ENCODE measurements around the gene SGSM2.

Gene SGSM2

GRCh38 chr17:2365132-2365531, 27.8 kb downstream of the SGSM2 start:
- no peaks in the 10 kb centered on the region for H3K9me3 ChIP-seq (replicated peaks; ENCODE audit: insufficient read depth, low read length)
- H3K4me3 ChIP-seq (ENCODE audit: low read length) = no peak overlapping the region
- H3K36me3 ChIP-seq (replicated peaks; ENCODE audit: insufficient read depth, low read length) = no peaks in the 10 kb centered on the region
- no peak overlapping the region for H2AFZ ChIP-seq (ENCODE audit: low read length)
- no peaks in the 10 kb centered on the region for H3K27me3 ChIP-seq (replicated peaks; ENCODE audit: insufficient read depth, low read length)
- no peak for TF ChIP-seq EZH2phosphoT487 (IDR thresholded peaks at IDR 0.05; ENCODE audit: low read length)
- TF ChIP-seq EZH2 (optimal IDR thresholded peaks at IDR 0.05; ENCODE audit: low read depth, low read length) = no peak
- TF ChIP-seq, protein P1, sequence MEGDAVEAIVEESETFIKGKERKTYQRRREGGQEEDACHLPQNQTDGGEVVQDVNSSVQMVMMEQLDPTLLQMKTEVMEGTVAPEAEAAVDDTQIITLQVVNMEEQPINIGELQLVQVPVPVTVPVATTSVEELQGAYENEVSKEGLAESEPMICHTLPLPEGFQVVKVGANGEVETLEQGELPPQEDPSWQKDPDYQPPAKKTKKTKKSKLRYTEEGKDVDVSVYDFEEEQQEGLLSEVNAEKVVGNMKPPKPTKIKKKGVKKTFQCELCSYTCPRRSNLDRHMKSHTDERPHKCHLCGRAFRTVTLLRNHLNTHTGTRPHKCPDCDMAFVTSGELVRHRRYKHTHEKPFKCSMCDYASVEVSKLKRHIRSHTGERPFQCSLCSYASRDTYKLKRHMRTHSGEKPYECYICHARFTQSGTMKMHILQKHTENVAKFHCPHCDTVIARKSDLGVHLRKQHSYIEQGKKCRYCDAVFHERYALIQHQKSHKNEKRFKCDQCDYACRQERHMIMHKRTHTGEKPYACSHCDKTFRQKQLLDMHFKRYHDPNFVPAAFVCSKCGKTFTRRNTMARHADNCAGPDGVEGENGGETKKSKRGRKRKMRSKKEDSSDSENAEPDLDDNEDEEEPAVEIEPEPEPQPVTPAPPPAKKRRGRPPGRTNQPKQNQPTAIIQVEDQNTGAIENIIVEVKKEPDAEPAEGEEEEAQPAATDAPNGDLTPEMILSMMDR (IDR thresholded peaks at IDR 0.05; ENCODE audit: low read length) = no peak
- no peaks in the 10 kb centered on the region for H3F3A ChIP-seq (ENCODE audit: insufficient read depth, low read length)
- H3K9me2 ChIP-seq (replicated peaks; ENCODE audit: insufficient read depth, low read length) = no peaks in the 10 kb centered on the region
- H3K79me2 ChIP-seq (ENCODE audit: low read length) = no peaks in the 10 kb centered on the region
- DNase-seq = no peak
- H3K4me1 ChIP-seq (ENCODE audit: low read length) = no peaks in the 10 kb centered on the region
- H3K4me2 ChIP-seq (ENCODE audit: low read depth, low read length) = no peak overlapping the region
- no peaks in the 10 kb centered on the region for H4K20me1 ChIP-seq (ENCODE audit: insufficient read depth, low read length)
- no peak overlapping the region for H3K9ac ChIP-seq (ENCODE audit: low read length)
- H3K27ac ChIP-seq (ENCODE audit: low read length) = no peak overlapping the region

DNA sequence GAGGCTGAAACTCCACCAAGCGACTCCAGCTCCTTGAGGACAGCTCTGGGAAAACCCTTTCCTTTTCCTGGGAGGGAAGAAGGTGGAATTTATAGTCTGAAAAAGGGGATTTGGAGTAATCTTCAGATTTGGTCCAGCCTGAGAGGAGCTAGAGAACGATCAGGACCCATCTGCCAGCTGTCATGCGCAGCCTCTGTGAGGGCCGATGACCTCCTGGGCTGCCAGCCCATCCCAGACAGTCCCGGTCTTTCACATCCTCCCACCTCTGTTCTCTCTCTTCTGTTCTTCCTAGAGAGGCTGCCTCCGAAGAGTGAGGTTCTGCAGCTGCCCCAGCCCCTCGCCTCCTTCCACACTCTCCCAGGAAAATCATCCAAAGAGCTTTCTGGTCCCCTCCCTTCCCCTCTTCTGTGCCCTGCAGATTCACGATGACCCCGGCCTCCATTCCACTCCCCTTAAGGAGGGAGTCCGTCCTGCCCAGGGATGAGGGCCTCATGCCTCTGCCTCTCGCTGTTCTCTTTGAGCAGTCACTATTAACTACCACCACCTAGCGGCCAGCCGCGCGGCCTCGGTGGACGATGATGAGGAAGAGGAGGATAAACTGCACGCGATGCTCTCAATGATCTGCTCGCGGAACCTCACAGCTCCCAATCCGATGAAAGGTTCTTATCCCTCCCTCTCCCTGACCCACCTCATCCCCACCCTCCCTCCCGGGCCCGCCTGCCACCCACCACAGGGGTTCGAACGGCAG, 29.6 kb downstream of the SGSM2 start:
- no peaks in the 10 kb centered on the region for H4K20me1 ChIP-seq (ENCODE audit: insufficient read depth, low read length)
- TF ChIP-seq, protein P1 (IDR thresholded peaks at IDR 0.05; ENCODE audit: low read length) = no peak
- TF ChIP-seq EZH2 (optimal IDR thresholded peaks at IDR 0.05; ENCODE audit: low read depth, low read length) (no peak), EZH2phosphoT487 (IDR thresholded peaks at IDR 0.05; ENCODE audit: low read length) (no peak)
- no peak for DNase-seq
- no peaks in the 10 kb centered on the region for H3K27me3 ChIP-seq (replicated peaks; ENCODE audit: insufficient read depth, low read length)
- H3K9ac ChIP-seq (ENCODE audit: low read length) = no peak overlapping the region
- H3K79me2 ChIP-seq (ENCODE audit: low read length) = no peaks in the 10 kb centered on the region
- no peaks in the 10 kb centered on the region for H3K9me3 ChIP-seq (replicated peaks; ENCODE audit: insufficient read depth, low read length)
- no peak overlapping the region for H3K4me3 ChIP-seq (ENCODE audit: low read length)
- no peak overlapping the region for H3K27ac ChIP-seq (ENCODE audit: low read length)
- no peaks in the 10 kb centered on the region for H3K36me3 ChIP-seq (replicated peaks; ENCODE audit: insufficient read depth, low read length)
- no peak overlapping the region for H2AFZ ChIP-seq (ENCODE audit: low read length)
- H3K4me2 ChIP-seq (ENCODE audit: low read depth, low read length) = no peak overlapping the region
- H3F3A ChIP-seq (ENCODE audit: insufficient read depth, low read length) = no peaks in the 10 kb centered on the region
- H3K4me1 ChIP-seq (ENCODE audit: low read length) = no peaks in the 10 kb centered on the region
- no peaks in the 10 kb centered on the region for H3K9me2 ChIP-seq (replicated peaks; ENCODE audit: insufficient read depth, low read length)

DNA sequence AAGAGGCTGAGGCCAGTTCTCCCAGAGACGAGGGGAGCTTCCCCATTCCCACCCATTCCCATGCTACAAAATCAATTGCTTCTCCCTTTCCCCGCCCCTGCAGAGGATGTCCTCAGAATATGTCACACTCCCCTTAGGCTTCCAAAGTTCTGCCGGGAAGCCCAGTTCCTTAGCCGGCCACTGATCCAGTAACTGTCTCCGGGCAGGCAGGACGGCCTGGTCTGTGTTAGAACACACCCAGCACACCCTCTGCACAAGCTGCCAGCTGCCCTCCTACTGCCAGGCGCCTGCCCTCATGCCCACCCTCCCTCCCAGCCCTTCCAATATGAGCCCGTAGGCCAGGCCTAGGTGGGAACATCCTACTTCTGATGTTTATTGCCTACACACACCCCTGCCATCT, 31.1 kb downstream of the SGSM2 start:
- H3K27ac ChIP-seq (ENCODE audit: low read length) = no peak overlapping the region
- no peak overlapping the region for H3K4me3 ChIP-seq (ENCODE audit: low read length)
- H3K9me2 ChIP-seq (replicated peaks; ENCODE audit: insufficient read depth, low read length) = no peaks in the 10 kb centered on the region
- no peaks in the 10 kb centered on the region for H3F3A ChIP-seq (ENCODE audit: insufficient read depth, low read length)
- H3K36me3 ChIP-seq (replicated peaks; ENCODE audit: insufficient read depth, low read length) = no peaks in the 10 kb centered on the region
- H3K79me2 ChIP-seq (ENCODE audit: low read length) = no peaks in the 10 kb centered on the region
- no peaks in the 10 kb centered on the region for H4K20me1 ChIP-seq (ENCODE audit: insufficient read depth, low read length)
- H2AFZ ChIP-seq (ENCODE audit: low read length) = no peak overlapping the region
- no peaks in the 10 kb centered on the region for H3K27me3 ChIP-seq (replicated peaks; ENCODE audit: insufficient read depth, low read length)
- DNase-seq = no peak
- no peaks in the 10 kb centered on the region for H3K9me3 ChIP-seq (replicated peaks; ENCODE audit: insufficient read depth, low read length)
- H3K9ac ChIP-seq (ENCODE audit: low read length) = no peak overlapping the region
- no peak for TF ChIP-seq EZH2phosphoT487 (IDR thresholded peaks at IDR 0.05; ENCODE audit: low read length)
- TF ChIP-seq, protein P1 (IDR thresholded peaks at IDR 0.05; ENCODE audit: low read length) = no peak
- TF ChIP-seq EZH2 (optimal IDR thresholded peaks at IDR 0.05; ENCODE audit: low read depth, low read length) = no peak
- H3K4me2 ChIP-seq (ENCODE audit: low read depth, low read length) = no peak overlapping the region
- no peaks in the 10 kb centered on the region for H3K4me1 ChIP-seq (ENCODE audit: low read length)
